HG03439 (cell line): ENCODE results near the gene TMEM208.
A peak's percentile ranks its signal among the peaks of the same experiment; 100 is the strongest.

Source experiments
- ATAC-seq: cut with Tn5 transposase; IDR thresholded peaks from one replicate; pipeline ENCODE4 v1.9.1; 2021; ENCODE audit warnings: mild to moderate bottlenecking, moderate library complexity; ENCODE audit not compliant: unreplicated experiment

The TMEM208 gene

DNA sequence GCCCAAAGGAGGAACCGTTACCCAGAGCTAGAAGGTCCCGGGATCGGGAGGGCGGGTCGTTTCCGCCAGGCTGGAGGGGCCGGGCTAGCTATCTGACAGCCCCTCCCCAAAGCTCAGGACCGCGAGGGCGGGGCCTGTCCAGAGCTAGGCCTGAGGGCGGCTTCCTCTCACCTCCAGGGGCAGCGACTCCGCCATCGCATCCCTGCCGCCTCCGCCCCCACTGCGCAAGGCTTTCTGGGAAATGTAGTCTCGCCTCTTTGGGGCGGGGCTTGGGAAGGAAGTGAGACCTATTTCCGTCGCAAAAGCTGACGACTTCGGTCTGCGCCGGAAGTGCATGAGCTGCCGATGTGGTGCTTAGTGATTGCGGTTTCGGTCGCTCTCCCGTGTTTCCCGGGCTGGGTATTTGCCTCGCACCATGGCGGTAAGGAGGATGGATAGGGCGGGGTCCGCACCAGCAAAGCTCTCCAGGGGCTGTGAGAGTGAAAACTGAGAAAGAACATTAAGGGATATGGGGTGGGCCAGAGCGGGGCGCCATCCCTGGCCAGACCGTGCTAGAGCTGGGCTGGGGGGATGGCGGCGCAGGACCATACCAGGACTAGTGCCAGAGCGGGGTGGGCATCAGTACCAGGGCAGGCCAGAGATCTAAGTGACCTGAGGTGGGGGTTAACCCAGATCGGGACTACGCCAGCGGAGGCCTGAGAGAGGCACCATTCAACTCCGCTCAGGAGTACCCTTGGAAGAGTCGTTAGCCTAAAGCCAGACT lies at the start of gene TMEM208:
Gene TMEM208, plus strand, starts transcription at position 327 of the 763 bp plus-strand sequence. Its CDS starts 89 bp downstream, at position 416.
- peak; percentile 88 for ATAC-seq

DNA sequence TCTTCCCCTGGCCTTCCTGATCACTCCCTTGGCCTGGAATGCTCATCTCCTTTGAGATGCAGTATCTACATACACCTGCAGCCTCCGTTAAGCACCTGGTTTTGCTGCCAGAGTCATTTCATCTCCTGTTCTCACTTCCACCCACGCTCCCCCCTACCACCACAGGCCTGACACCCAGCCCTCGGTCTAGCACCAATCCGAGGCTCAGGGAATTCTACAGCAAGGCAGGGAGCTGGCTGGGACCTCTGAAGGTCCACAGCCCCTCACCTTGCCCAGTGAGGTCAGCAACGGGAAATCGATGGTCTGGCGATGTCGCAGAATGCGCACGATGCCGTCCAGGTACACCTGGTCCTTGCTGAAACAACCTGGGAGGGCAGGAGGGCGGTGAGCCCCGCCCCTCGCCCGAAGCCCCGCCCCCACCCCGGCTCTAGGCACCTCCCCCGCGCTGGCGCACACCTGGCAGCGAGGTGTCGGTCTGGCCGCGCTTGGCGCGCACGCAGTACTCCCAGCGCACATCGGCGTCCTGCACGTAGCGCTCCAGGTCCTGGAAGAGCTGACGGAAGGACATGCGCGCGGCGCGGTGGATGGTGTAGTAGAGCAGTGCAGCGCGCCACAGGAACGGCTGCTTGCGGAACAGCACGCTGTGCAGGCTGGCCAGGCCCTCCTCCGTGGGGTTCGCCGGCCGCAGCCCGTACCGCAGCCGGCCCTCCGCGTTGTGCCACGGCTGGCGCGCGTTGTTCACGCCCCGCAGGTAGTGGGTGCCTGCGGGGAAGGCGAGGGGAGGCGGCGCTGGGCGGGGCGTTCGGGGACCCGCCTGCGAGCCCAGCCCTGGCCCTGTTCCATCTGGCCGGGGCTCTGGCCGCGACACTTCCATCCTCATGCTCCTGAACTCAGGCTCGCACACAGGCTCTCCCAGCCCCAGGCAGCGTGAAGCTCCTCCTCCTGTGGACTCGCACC lies 48.9 kb upstream of the TMEM208 start:
- ATAC-seq, result no peak

DNA sequence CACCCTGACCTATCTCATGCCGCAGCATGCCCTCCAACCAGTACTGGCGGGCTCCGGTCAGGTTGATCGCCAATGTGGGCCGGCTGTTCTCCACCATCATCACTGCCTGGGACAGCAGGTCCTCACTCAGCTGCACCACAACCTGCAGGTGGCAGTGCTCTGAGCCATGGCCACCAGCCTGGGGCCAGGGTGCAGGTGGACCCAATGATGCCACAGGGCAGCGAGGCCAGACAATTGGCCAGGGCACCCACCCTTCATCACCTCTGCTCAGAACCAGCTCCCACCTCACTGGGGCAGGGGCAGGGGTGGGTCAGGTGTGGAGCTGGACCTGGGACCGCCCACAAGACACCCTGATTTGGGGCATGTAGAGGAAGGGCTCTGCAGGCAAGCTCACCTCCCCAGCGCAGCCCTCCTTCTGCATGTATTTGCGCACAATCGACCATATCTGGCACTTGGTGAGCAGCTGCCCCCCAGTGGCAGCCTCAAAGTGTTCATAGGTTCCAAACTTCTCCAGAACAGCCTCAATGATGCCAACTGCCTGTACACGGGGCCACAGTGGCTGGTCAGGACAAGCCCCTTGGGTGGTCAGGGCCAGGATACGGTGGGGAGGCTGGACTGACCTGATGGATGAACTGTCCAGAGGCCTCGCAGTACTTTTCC lies 47.4 kb upstream of the TMEM208 start:
- no peak for ATAC-seq

DNA sequence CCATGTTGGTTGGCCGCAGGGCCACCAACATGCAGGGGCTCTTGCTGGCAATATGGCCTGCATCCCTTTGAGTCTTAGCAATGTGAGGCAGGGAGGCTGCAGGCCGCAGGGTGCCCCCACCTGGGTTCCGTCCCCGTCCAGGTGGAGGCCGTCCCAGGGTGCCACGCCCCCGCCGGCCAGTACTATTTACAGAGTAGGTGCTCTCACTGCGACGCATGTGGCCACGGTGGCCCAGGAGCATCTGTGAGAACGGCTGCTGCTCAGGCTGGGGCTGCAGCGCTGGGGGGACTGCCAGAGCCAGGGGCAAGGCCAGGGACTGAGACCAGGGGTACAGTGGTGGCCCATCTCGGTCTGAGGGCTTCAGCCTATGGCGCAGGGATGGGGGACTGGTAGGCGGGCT lies 46.8 kb upstream of the TMEM208 start:
- no peak for ATAC-seq

GRCh38 chr16:67181346-67181745 lies 45.6 kb upstream of the TMEM208 start:
- no peak for ATAC-seq

GRCh38 chr16:67182288-67182687 lies 44.6 kb upstream of the TMEM208 start:
- no peak for ATAC-seq

- no peak for ATAC-seq
These were observed 43.7 kb upstream of the TMEM208 start for GRCh38 chr16:67183284-67183626.

DNA sequence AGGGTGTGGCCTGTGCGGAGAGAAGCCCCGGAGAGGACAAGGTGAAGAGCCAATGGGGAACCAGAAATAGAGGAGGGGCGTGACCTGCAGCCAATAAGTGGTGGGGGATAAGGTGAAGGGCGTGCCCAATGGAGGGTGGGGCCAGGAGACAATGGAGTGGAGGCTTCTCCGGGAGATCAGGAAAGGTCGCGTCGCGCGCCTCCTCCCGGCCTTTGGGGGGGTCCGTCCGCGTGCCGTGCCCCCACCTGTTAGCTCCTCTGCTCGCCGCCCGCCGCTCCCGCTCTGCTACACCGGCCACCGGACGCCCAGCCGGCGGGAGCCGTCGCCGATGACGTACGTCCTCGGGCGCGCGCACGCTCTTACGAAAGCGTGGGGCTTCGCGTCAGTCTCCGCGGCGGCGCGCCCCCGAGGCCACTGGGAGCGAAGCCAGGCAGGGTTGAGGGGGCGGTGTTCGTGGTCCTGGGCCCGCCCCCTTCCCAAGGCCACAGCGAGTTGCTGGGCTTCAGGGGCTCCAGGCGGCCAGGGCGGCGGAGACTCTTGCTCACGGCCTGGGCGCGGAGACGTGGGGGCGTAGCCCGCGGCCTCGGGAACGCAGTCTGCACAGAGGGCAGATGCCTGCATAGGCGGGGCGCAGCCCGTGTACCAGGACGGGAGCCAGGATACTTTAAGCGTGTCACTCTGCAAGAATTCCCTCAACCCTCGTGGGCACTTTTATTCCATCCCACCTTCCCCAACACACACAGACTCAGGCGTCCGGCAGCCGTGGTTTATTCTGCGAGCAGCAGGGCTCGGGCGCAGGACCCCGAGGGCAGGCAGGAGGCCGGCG lies 43.1 kb upstream of the TMEM208 start, which contains the start of gene MATCAP1:
Gene MATCAP1, minus strand, starts transcription at position 337 of the 826 bp plus-strand sequence. CDS start 3,353 bp downstream, outside the sequence.
- ATAC-seq, result peak; percentile 82

GRCh38 chr16:67184453-67184994 lies 42.4 kb upstream of the TMEM208 start:
- peak; percentile 7 for ATAC-seq

DNA sequence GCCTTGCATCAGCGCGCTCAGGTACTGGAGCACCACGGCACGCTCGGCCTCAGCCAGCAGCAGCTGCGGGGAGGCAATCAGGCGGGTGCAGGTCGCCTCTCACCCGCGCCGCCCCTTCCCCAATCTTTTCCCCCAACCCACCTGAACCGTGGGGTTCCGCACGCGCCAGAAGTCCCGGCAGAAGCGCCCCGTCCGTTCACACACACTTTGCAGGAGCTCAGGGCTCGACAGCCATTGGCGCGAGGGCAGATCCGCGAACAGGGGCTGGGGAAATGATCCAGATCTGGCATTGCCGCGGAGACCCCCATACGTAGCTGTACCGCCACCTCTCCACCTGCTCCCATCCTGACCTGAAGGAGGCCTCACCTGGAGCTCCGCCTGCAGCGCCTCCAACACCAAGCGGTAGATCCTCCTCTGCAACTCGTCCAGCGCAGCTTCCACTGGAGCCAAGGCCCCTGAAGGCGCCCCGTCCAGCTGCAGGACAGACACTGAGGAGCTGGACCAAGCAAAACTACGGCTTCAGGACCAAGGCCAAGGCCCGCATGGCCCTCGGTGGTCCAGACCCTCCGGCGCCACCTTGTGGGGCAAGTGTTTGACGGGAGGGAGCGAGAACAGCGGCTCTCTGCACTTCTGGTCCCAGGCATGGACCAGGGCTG lies 41.8 kb upstream of the TMEM208 start:
- no peak for ATAC-seq

- ATAC-seq, result no peak
These were observed 41.2 kb upstream of the TMEM208 start for GRCh38 chr16:67185651-67186134.

DNA sequence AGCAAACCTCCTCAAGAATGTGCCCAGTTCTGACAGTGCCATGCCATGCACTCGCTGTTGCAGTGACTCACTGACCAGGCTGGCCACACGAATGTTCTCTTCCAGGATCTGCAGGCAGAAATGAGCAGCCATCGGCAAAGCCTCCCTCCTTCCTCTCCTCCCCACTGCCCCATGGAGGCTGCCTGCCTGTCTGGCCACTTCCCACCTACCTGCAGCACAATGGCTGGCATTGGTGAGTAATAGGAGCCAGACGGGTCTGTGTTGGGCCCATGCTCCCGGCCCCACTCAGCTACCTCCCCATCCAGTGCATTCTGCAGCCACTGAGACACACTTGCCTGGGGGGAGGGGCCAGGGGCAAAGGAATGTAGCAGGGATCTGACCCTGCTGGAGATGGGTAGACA lies 40.4 kb upstream of the TMEM208 start:
- no peak for ATAC-seq

DNA sequence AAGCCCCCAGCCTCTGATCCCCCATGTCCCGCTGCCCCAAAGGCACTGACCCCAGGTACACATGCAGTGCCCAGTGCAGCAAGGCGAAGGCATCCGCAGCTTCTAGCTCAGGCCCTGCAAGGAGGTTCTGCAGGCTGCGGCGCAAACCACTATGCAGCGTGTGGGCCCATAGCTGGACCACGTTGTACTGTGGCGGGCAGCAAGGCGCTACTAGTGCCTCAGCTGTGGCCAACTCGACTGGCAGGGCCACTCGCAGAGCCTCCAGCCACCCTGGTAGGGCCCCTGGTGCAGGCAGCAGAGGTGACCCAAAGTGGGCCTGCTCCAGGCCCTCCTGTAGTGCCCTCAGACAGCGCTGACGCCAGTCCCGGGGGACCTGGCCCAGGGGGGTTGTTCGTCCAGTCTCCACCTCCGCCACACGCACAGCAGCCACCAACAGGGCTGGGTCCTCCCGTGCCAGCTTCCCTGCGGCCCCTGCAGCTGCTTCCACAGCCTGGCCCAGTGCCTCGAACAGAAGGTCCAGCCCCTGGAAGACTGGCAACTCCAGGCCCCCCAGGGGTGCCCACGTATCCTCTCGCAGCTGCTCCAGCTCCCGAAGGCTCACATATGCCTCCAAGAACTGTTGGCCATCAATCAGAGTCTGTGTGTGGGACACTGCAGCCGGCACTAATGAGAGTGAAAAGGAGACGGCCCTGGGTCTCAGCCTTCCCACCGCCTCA lies 39.6 kb upstream of the TMEM208 start:
- ATAC-seq, result no peak

DNA sequence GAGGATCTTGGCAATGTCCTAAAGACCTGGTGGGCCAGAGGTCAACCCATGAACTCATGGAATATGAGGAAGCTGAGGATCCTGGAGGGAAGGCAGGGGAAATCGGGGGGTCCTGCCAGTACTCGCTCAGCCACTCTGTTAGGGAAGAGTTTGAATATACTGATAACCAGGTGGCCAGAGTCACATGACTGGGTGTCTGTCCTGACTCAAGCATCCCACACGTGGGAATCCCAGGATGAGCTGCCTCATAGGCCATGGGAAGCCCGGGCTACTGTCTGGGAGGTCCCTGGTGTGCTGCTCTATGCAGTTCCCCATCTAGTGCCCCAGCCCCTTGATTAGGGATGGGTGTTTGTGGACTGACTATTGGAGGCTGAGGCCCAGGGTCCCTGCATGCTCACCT lies 38.6 kb upstream of the TMEM208 start:
- ATAC-seq, result no peak

DNA sequence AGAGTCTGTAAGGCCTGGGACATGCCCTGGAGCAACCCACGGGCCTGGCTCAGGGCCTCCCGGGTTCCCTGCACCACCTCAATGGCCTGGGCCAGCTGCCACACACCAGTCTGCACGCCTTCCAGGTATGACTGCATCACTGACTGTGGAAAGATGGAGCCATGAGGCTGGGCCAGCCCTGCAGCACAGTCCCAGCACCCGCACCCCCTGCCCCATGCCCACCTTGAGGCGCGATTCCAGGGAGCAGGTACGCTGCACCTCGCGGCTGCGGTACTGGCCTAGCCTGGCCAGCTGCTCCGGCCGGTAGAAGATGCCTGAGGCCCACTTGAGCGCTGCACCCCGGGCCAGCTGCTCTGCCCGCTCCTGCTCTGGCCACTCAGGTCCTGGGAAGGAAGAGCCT lies 38.1 kb upstream of the TMEM208 start:
- no peak for ATAC-seq

DNA sequence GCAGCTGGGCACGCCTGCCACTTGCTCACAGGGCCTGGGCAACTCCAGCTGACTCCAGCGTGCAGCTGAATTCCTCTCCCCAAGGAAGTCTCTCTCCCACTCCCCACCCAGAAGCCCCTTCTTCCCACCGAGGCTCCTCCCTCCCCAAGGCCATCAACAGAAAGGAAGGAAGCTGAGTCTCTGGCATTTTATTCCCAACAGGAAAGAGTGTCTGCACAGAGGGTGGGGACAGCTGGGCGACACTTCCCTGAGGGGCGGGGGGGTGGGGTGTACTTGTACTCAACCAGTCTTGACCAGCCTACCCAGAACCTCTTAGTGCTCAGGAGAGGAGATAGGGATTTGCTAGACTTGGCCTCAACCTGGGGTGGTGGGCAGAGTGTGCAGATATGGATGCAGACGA lies 36.9 kb upstream of the TMEM208 start, which contains the start of gene EXOC3L1:
Gene EXOC3L1, minus strand, starts transcription at position 96 of the 400 bp plus-strand sequence. CDS start 460 bp downstream, outside the sequence.
- no peak for ATAC-seq

DNA sequence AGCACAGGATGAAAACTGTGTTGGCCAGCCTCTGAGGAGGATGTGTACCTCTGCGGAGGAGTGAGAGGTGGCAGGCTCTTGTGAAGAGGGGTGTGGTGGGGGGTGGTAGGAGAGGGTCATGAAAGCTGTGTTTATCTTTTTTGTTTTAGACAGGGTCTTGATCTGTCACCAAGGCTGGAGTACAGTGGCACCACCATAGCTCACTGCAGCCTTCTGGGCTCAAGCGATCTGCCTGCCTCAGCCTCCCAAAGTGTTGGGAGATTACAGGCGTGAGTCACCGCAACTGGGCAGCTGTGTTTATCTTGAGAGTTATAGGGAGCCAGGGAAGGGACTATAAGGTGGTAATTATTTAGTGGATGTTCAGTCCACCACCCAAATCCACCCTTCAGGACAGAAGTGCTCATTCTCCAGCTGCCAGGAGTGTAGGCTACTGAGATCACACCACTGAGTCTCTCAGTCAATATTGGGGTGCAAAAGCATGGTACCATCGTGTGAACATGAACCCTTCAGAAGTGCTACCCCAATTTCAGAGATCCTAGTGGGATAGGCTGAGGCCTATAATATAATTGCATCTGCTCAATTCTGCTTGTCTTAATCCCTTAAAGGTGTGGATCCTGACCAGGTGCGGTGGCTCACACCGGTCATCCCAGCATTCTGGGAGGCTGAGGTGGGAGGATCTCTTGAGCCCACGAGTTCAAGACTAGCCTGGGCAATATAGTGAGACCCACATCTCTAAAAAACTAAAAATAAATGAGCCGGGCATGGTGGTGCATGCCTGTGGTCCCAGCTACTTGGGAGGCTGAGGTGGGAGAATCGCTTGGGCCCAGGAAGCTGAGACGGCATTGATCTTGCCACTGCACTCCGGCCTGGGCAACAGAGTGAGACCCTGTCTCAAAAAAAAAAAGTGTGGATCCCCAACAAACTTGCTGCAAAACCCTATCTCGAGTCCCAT lies 36.2 kb upstream of the TMEM208 start:
- no peak for ATAC-seq
